Sigmoid colon (tissue), 7 donors: ENCODE measurements around the gene SYS1. TPM values are rescaled to one million over a fixed set of nuclear protein-coding genes. Genes with fewer than 3 reads are reported as not detected.

Experiments used
- DNase-seq: peaks from one replicate; pipeline ENCODE4 v3.0.0-alpha.2; 2019
- H3K27ac ChIP-seq, 4 donors: fragments of 200-600 bp; sonication (generic); one replicate each; pipeline ENCODE4 v1.5.1; 2016 to 2019; ENCODE audit warnings: mild to moderate bottlenecking in 1 of 4
- H3K27me3 ChIP-seq, 3 donors: fragments of 200-600 bp; sonication (generic); one replicate each; pipeline ENCODE4 v1.5.1; 2019; ENCODE audit warnings: mild to moderate bottlenecking in 1 of 3
- H3K36me3 ChIP-seq, 4 donors: fragments of 200-600 bp; sonication (generic); one replicate each; pipeline ENCODE4 v1.5.1; 2016 to 2019
- H3K4me1 ChIP-seq, 4 donors: fragments of 200-600 bp; sonication (generic); one replicate each; pipeline ENCODE4 v1.5.1; 2017 to 2019
- H3K4me3 ChIP-seq, 4 donors: fragments of 200-600 bp; sonication (generic); one replicate each; pipeline ENCODE4 v1.5.1; 2017 to 2019; ENCODE audit warnings: mild to moderate bottlenecking in 2 of 4, moderate library complexity in 1 of 4
- H3K9me3 ChIP-seq, 4 donors: fragments of 200-600 bp in 3 of 4; sonication (generic) in 3 of 4; one replicate each; pipeline versions ENCODE4 v1.5.1 to v1.6.1; 2013 to 2019
- CTCF ChIP-seq, 4 experiments: fragments of 450-650 bp in 3 of 4; fragments of 200-600 bp in 1 of 4; IDR thresholded peaks; one replicate each; pipeline ENCODE4 v1.5.1; 2016 to 2019; ENCODE audit warnings: antibody characterized with exemption in 4 of 4, mild to moderate bottlenecking in 3 of 4, moderate library complexity in 2 of 4
- EP300 ChIP-seq, 4 donors: sonication (generic); formaldehyde crosslinking; IDR thresholded peaks; one replicate each; pipeline ENCODE4 v1.6.1; 2017; ENCODE audit warnings: antibody characterized with exemption in 4 of 4
- POLR2A ChIP-seq, 2 donors: fragments of 450-650 bp; IDR thresholded peaks; one replicate each; pipeline ENCODE4 v1.6.1; 2016; ENCODE audit warnings: antibody characterized with exemption in 2 of 2, mild to moderate bottlenecking in 2 of 2, moderate library complexity in 2 of 2
- POLR2AphosphoS5 ChIP-seq, 4 donors: sonication (generic); formaldehyde crosslinking; IDR thresholded peaks; one replicate each; pipeline ENCODE4 v1.6.1; 2017; ENCODE audit warnings: antibody characterized with exemption in 4 of 4
- whole genome bisulfite sequencing, 2 donors: extraction: QIAGEN DNeasy Blood & Tissue Kit; methylation state at CpG; one replicate each; pipeline ENCODE4 v1.1.7; 2013; 5-methylcytosine and 5-hydroxymethylcytosine counted together
- intact Hi-C: fragments of 100-400 bp; cut with DNase I; formaldehyde crosslinking; loops from one replicate; pipeline ENCODE4 v1.15.1; 2023
- polyA plus RNA-seq, 3 donors: library from polyadenylated mRNA; stranded (reverse); fragments of 200-250 nt; gene quantifications; one replicate each; pipeline ENCODE4 v1.2.3, GENCODE V29; 2013
- total RNA-seq, 4 donors: library from RNA; depleted of rRNA; stranded (reverse); fragments of >200 nt; gene quantifications; one replicate each; pipeline ENCODE4 v1.1.0, GENCODE V29; 2016
- donor health status: healthy with polysubstance abuse.
- donor health status: Bipolar disorder and iron deficiency.
- donor health status: healthy.

SYS1 gene
- total and polyA plus RNA-seq, 7 donors = 14.4 to 58.7 (median 44.2) TPM

- H3K4me1 ChIP-seq = peaks cover 0 to 32% (median 29%) of the 10 kb centered on the region in 4 donors
- WGBS, 2 donors = 95 to 97% methylated on average over 5 of the region's 5 CpGs
- H3K27me3 ChIP-seq = no peaks in the 10 kb centered on the region
- peaks cover 13 to 38% (median 22%) of the 10 kb centered on the region in 4 donors for H3K36me3 ChIP-seq
- DNase-seq = peak; percentile 59
- no peaks in the 10 kb centered on the region for H3K9me3 ChIP-seq
- peak overlapping the region in 3 of 4 donors; percentile 26 to 96 (median 46) for H3K27ac ChIP-seq
- H3K4me3 ChIP-seq = no peak overlapping the region
- no peak for TF ChIP-seq EP300 (IDR thresholded peaks at IDR 0.05)
- no peak for TF ChIP-seq POLR2AphosphoS5 (IDR thresholded peaks at IDR 0.05)
- no peak for TF ChIP-seq CTCF (IDR thresholded peaks at IDR 0.05)
- no peak for TF ChIP-seq POLR2A (IDR thresholded peaks at IDR 0.05)
- intact Hi-C loops = loop anchor here (10.0 kb wide), 1 partner anchor 569 kb away; the partner anchor contains the start of gene PCIF1
Measured at GRCh38 chr20:45365444-45365970, 2.6 kb downstream of the SYS1 start.

- H3K36me3 ChIP-seq = peaks cover 13 to 38% (median 22%) of the 10 kb centered on the region in 4 donors
- no peaks in the 10 kb centered on the region for H3K27me3 ChIP-seq
- TF ChIP-seq CTCF (IDR thresholded peaks at IDR 0.05) (no peak), POLR2AphosphoS5 (IDR thresholded peaks at IDR 0.05) (no peak), POLR2A (IDR thresholded peaks at IDR 0.05) (no peak)
- no peak for DNase-seq
- no peaks in the 10 kb centered on the region for H3K9me3 ChIP-seq
- WGBS, 2 donors = 91 to 100% methylated on average over 1 of the region's 1 CpG
- peak overlapping the region in 2 of 4 donors; percentile 46 to 96 for H3K27ac ChIP-seq
- no peak overlapping the region for H3K4me3 ChIP-seq
- H3K4me1 ChIP-seq = peaks cover 0 to 29% (median 25%) of the 10 kb centered on the region in 4 donors
- intact Hi-C loops = loop anchor here (10.0 kb wide), 1 partner anchor 569 kb away; the partner anchor contains the start of gene PCIF1
Measured at GRCh38 chr20:45366192-45366591, 3.2 kb downstream of the SYS1 start.

- intact Hi-C loops = loop anchor here (10.0 kb wide), 1 partner anchor 568 kb away; the partner anchor contains the start of gene PCIF1
- H3K9me3 ChIP-seq = no peaks in the 10 kb centered on the region
- peaks cover 0 to 29% (median 25%) of the 10 kb centered on the region in 4 donors for H3K4me1 ChIP-seq
- peak; percentile 47 for DNase-seq
- no peaks in the 10 kb centered on the region for H3K27me3 ChIP-seq
- no peak for TF ChIP-seq EP300 (IDR thresholded peaks at IDR 0.05)
- no peak for TF ChIP-seq POLR2AphosphoS5 (IDR thresholded peaks at IDR 0.05)
- no peak for TF ChIP-seq POLR2A (IDR thresholded peaks at IDR 0.05)
- TF ChIP-seq CTCF (IDR thresholded peaks at IDR 0.05) = no peak
- H3K36me3 ChIP-seq = peaks cover 13 to 38% (median 22%) of the 10 kb centered on the region in 4 donors
- no peak overlapping the region for H3K4me3 ChIP-seq
- no peak overlapping the region for H3K27ac ChIP-seq
- WGBS, 2 donors = 87 to 95% methylated on average over 11 of the region's 11 CpGs
Measured at GRCh38 chr20:45366631-45367030, 3.7 kb downstream of the SYS1 start.

GRCh38 chr20:45367126-45367525 lies 4.2 kb downstream of the SYS1 start:
- H3K9me3 ChIP-seq = no peaks in the 10 kb centered on the region
- H3K4me1 ChIP-seq = peaks cover 0 to 28% (median 24%) of the 10 kb centered on the region in 4 donors
- H3K36me3 ChIP-seq = peaks cover 13 to 38% (median 22%) of the 10 kb centered on the region in 4 donors
- TF ChIP-seq CTCF (IDR thresholded peaks at IDR 0.05) (no peak), EP300 (IDR thresholded peaks at IDR 0.05) (no peak), POLR2A (IDR thresholded peaks at IDR 0.05) (no peak), POLR2AphosphoS5 (IDR thresholded peaks at IDR 0.05) (no peak)
- intact Hi-C loops = loop anchor here (10.0 kb wide), 1 partner anchor 568 kb away; the partner anchor contains the start of gene PCIF1
- no peaks in the 10 kb centered on the region for H3K27me3 ChIP-seq
- no peak overlapping the region for H3K4me3 ChIP-seq
- DNase-seq = no peak
- no peak overlapping the region for H3K27ac ChIP-seq
